ENCODE results near the gene EFNA5.

DNA sequence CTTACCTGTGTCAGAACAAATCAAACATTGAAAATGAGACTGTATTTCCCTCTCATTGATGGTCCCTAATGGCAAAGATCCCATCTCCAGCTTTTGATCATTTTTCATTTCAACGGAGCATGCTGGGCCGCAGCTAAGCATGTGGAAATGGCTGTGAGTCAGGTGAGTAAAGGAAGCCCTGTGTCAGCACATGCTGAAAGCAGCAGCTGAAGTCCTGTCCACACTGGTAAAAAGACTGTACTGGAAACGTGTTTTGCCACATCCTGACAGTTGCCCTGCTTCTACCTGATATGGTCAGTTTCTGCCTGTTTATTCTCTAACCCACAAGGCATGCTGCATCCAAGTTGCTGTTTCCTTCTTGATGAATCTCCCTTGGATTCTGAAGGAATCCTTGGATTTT, 330.1 kb downstream of the EFNA5 start:
- no peak for TF ChIP-seq POLR2AphosphoS5 (IDR thresholded peaks at IDR 0.05)
- TF ChIP-seq, protein P1, sequence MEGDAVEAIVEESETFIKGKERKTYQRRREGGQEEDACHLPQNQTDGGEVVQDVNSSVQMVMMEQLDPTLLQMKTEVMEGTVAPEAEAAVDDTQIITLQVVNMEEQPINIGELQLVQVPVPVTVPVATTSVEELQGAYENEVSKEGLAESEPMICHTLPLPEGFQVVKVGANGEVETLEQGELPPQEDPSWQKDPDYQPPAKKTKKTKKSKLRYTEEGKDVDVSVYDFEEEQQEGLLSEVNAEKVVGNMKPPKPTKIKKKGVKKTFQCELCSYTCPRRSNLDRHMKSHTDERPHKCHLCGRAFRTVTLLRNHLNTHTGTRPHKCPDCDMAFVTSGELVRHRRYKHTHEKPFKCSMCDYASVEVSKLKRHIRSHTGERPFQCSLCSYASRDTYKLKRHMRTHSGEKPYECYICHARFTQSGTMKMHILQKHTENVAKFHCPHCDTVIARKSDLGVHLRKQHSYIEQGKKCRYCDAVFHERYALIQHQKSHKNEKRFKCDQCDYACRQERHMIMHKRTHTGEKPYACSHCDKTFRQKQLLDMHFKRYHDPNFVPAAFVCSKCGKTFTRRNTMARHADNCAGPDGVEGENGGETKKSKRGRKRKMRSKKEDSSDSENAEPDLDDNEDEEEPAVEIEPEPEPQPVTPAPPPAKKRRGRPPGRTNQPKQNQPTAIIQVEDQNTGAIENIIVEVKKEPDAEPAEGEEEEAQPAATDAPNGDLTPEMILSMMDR (IDR thresholded peaks at IDR 0.05; ENCODE audit: poor library complexity, severe bottlenecking): no peak
- TF ChIP-seq, protein P2, sequence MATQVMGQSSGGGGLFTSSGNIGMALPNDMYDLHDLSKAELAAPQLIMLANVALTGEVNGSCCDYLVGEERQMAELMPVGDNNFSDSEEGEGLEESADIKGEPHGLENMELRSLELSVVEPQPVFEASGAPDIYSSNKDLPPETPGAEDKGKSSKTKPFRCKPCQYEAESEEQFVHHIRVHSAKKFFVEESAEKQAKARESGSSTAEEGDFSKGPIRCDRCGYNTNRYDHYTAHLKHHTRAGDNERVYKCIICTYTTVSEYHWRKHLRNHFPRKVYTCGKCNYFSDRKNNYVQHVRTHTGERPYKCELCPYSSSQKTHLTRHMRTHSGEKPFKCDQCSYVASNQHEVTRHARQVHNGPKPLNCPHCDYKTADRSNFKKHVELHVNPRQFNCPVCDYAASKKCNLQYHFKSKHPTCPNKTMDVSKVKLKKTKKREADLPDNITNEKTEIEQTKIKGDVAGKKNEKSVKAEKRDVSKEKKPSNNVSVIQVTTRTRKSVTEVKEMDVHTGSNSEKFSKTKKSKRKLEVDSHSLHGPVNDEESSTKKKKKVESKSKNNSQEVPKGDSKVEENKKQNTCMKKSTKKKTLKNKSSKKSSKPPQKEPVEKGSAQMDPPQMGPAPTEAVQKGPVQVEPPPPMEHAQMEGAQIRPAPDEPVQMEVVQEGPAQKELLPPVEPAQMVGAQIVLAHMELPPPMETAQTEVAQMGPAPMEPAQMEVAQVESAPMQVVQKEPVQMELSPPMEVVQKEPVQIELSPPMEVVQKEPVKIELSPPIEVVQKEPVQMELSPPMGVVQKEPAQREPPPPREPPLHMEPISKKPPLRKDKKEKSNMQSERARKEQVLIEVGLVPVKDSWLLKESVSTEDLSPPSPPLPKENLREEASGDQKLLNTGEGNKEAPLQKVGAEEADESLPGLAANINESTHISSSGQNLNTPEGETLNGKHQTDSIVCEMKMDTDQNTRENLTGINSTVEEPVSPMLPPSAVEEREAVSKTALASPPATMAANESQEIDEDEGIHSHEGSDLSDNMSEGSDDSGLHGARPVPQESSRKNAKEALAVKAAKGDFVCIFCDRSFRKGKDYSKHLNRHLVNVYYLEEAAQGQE (IDR thresholded peaks at IDR 0.05; ENCODE audit: borderline replicate concordance): no peak
- TF ChIP-seq EP300 (conservative IDR thresholded peaks at IDR 0.05; ENCODE audit: poor library complexity, severe bottlenecking): no peak
- TF ChIP-seq SMC3 (conservative IDR thresholded peaks at IDR 0.05; ENCODE audit: poor library complexity): no peak
- no peak for TF ChIP-seq MXI1 (conservative IDR thresholded peaks at IDR 0.05; ENCODE audit: poor library complexity, severe bottlenecking)
- TF ChIP-seq EZH2 (IDR thresholded peaks at IDR 0.05; ENCODE audit: borderline replicate concordance, insufficient read depth, low read length, poor library complexity, severe bottlenecking): no peak
- no peak for TF ChIP-seq TAF1 (IDR thresholded peaks at IDR 0.05; ENCODE audit: low read depth)
- TF ChIP-seq RAD21 (conservative IDR thresholded peaks at IDR 0.05): no peak

Measured in neural cell (in vitro differentiated cells).